Testis (tissue), 3 donors: ENCODE results near the gene UCK1. TPM values are rescaled to one million over a fixed set of nuclear protein-coding genes. Genes with fewer than 3 reads are reported as not detected.
A peak's percentile ranks its signal among the peaks of the same experiment; 100 is the strongest.

ENCODE experiments used
- DNase-seq: peaks from one replicate; pipeline ENCODE4 v3.0.0-alpha.2; 2019
- H3K27ac ChIP-seq, 2 donors: fragments of 200-600 bp; sonication (generic); one replicate each; pipeline ENCODE4 v1.5.1; 2019
- H3K27me3 ChIP-seq: fragments of 200-600 bp; sonication (generic); one replicate; pipeline ENCODE4 v1.5.1; 2019
- H3K36me3 ChIP-seq: fragments of 200-600 bp; sonication (generic); one replicate; pipeline ENCODE4 v1.5.1; 2017; ENCODE audit warnings: low read depth; ENCODE audit errors: missing control alignments
- H3K4me1 ChIP-seq: fragments of 200-600 bp; sonication (generic); one replicate; pipeline ENCODE4 v1.5.1; 2019
- H3K4me3 ChIP-seq, 2 donors: fragments of 200-600 bp; sonication (generic); one replicate each; pipeline ENCODE4 v1.5.1; 2017 to 2019
- H3K9me3 ChIP-seq: fragments of 200-600 bp; sonication (generic); one replicate; pipeline ENCODE4 v1.5.1; 2017
- POLR2A ChIP-seq: fragments of 450-650 bp; IDR thresholded peaks from one replicate; pipeline ENCODE4 v1.6.1; 2017; ENCODE audit warnings: antibody characterized with exemption, mild to moderate bottlenecking, moderate library complexity
- WGBS, 2 donors: methylation state at CpG; one replicate each; pipeline ENCODE4 v1.1.5; 2018; 5-methylcytosine and 5-hydroxymethylcytosine counted together
- intact Hi-C: fragments of 100-400 bp; cut with DNase I; formaldehyde crosslinking; loops from one replicate; pipeline ENCODE4 v1.15.1; 2023; ENCODE audit warnings: low total_unique reads
- polyA plus RNA-seq: library from polyadenylated mRNA; stranded (reverse); fragments of 350-450 nt; fragmentation: Illumina TruSeq; extraction: RNeasy Lipid Tissue Mini Kit (QIAGEN cat#74804); gene quantifications from one replicate; pipeline ENCODE4 v1.2.3, GENCODE V29; 2014; ENCODE audit warnings: low read depth, low replicate concordance; ENCODE audit not compliant: insufficient read depth
- total RNA-seq, 2 donors: library from RNA; depleted of rRNA; stranded (reverse); fragments of >200 nt; gene quantifications; one replicate each; pipeline ENCODE4 v1.2.3, GENCODE V29; 2016
- TF ChIP-seq, protein P1 (sequence below), 3 experiments: fragments of 450-650 bp in 2 of 3; fragments of 200-600 bp in 1 of 3; sonication (generic) in 1 of 3; IDR thresholded peaks; one replicate each; pipeline ENCODE4 v1.5.1; 2016 to 2019; ENCODE audit warnings: antibody characterized with exemption in 3 of 3, mild to moderate bottlenecking in 2 of 3, moderate library complexity in 1 of 3

Gene UCK1
- total and polyA plus RNA-seq, 3 donors from 2014 or later, result 34.3 to 49.9 (median 41.1) TPM

DNA sequence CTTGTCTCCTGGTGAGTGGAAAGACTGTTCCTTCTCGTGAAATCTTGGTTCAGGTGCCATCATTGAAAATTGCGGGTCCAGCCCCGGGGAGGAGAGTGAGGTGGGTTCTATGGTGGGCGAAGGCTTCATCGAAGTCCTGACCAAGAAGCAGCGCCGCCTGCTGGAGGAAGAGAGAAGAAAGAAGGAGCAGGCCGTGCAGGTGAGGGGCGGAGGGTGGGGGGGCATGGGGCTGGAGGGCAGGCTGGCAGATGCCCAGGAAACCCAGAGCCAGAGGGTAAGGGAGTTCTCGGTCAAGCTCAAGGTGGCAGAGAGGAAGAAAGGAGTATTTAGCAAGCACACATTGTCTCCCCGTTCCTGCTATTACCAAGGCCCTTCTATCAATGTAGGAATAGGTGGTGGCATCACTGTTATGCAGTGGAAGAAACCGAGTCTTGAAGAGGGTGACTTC is 52.6 kb downstream of the UCK1 start:
- DNase-seq, result peak; percentile 61
- H3K27ac ChIP-seq, result no peak overlapping the region
- H3K27me3 ChIP-seq, result no peaks in the 10 kb centered on the region
- H3K4me3 ChIP-seq, result no peak overlapping the region
- intact Hi-C loops, result no loop called here
- TF ChIP-seq POLR2A, result no peak
- TF ChIP-seq, protein P1, sequence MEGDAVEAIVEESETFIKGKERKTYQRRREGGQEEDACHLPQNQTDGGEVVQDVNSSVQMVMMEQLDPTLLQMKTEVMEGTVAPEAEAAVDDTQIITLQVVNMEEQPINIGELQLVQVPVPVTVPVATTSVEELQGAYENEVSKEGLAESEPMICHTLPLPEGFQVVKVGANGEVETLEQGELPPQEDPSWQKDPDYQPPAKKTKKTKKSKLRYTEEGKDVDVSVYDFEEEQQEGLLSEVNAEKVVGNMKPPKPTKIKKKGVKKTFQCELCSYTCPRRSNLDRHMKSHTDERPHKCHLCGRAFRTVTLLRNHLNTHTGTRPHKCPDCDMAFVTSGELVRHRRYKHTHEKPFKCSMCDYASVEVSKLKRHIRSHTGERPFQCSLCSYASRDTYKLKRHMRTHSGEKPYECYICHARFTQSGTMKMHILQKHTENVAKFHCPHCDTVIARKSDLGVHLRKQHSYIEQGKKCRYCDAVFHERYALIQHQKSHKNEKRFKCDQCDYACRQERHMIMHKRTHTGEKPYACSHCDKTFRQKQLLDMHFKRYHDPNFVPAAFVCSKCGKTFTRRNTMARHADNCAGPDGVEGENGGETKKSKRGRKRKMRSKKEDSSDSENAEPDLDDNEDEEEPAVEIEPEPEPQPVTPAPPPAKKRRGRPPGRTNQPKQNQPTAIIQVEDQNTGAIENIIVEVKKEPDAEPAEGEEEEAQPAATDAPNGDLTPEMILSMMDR (IDR thresholded peaks at IDR 0.05), result peak in 2 of 3 experiments; percentile 20 to 59
- no peaks in the 10 kb centered on the region for H3K36me3 ChIP-seq
- WGBS, 2 donors, result 57 to 59% methylated on average over 12 of the region's 12 CpGs
- no peaks in the 10 kb centered on the region for H3K4me1 ChIP-seq
- no peaks in the 10 kb centered on the region for H3K9me3 ChIP-seq

DNA sequence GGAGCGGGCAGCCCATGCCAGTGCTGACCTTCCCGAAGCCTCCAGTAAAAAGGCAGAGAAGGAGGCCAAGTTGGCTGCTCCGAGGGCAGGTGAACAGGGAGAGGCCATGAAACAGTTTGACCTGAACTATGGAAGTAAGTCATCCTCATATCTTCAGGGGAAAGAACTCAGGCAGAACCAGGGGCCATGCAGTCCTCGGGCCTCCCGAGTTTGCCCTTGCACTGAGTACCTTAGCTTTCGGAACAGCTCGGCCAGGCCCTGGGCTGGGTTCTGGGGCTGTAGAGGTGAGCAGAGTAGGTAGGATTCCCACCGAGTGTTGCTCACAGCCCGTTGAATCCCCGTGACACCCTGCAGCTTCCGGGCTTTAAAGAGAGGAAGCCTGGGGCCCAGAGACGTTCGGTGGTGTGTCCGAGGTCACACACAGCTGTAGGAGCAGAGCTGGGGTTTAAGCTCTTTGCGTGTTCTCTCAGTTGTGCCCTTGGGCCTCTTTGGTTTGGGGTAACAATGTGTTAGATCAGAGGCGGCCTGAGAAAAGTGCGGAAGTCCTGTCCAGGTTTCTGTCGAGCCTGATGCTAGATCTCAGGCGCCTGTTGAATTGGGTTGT is 53.1 kb downstream of the UCK1 start:
- no peak overlapping the region for H3K4me3 ChIP-seq
- no peaks in the 10 kb centered on the region for H3K9me3 ChIP-seq
- WGBS, 2 donors, result 82 to 87% methylated on average over 14 to 19 of the region's 19 CpGs
- no peaks in the 10 kb centered on the region for H3K27me3 ChIP-seq
- intact Hi-C loops, result no loop called here
- DNase-seq, result no peak
- no peak for TF ChIP-seq POLR2A
- TF ChIP-seq, protein P1 (IDR thresholded peaks at IDR 0.05), result no peak
- no peaks in the 10 kb centered on the region for H3K36me3 ChIP-seq
- no peak overlapping the region for H3K27ac ChIP-seq
- no peaks in the 10 kb centered on the region for H3K4me1 ChIP-seq

DNA sequence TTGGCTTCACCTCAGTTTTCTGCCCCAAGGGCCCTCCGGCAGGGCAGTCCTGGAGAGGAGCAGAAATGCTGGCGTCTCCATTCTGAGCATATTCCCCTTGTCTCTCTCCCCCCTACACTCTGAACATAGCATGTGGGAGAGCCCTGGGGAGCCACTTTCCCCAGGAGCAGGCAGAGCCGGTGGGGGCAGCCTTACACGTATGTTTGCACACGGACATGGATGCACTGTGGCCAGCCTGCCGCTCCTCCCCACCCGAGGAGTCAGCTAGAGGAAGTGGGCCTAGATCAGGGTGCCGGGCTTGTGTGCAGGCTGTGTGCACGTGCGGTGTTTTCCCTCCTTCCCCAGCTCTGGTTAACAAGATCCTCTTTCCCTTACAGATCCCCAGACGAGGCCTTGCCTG is 53.7 kb downstream of the UCK1 start:
- Histone ChIP-seq H3K9me3 (no peaks in the 10 kb centered on the region), H3K4me1 (no peaks in the 10 kb centered on the region), H3K27me3 (no peaks in the 10 kb centered on the region), H3K36me3 (no peaks in the 10 kb centered on the region), H3K27ac (no peak overlapping the region), H3K4me3 (no peak overlapping the region)
- no peak for TF ChIP-seq POLR2A
- TF ChIP-seq, protein P1 (IDR thresholded peaks at IDR 0.05), result no peak
- DNase-seq, result no peak
- 78 to 94% methylated on average over 3 to 11 of the region's 11 CpGs for WGBS, 2 donors
- intact Hi-C loops, result no loop called here

DNA sequence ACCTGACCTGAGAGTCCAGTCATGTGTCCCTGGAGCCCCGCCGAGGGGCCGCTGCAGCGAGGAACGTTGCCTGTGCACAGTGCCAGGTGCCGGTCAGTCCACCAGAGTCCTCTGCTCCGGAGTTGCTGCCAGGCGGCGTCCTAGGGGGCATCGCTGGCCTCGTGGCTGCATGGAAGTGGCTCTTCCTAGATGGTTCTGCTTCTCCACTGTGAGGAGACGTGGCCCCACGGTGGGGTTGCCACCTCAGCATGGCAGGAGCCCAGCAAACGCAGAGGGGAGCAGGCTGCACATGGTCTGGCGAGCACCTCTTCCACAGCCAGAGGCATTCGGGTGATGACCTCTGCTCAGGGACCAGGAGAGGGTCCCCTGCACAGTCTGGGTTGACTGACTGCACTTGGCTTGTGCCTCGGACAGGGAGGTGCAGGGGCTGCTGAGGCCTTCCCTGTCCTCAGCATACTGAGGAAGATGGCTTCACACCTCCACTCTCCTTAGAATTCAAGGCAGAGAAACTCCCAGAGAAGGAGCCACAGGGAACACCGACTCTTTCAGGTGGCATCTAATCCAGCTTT is 54.2 kb downstream of the UCK1 start:
- intact Hi-C loops, result no loop called here
- TF ChIP-seq, protein P1 (IDR thresholded peaks at IDR 0.05), result no peak
- TF ChIP-seq POLR2A, result no peak
- H3K9me3 ChIP-seq, result no peaks in the 10 kb centered on the region
- no peaks in the 10 kb centered on the region for H3K4me1 ChIP-seq
- no peak overlapping the region for H3K27ac ChIP-seq
- H3K36me3 ChIP-seq, result no peaks in the 10 kb centered on the region
- WGBS, 2 donors, result 68 to 76% methylated on average over 9 to 14 of the region's 18 CpGs
- H3K4me3 ChIP-seq, result no peak overlapping the region
- H3K27me3 ChIP-seq, result no peaks in the 10 kb centered on the region
- DNase-seq, result no peak
